NCI-H1105 (cell line): ENCODE measurements around the gene FAM184B.
"Not testable (repeated sequence)": the region's sequence is repeated elsewhere in the genome, so short reads cannot be mapped to it uniquely, and the experiment has no call there.

Experiments
- DNase-seq: peaks from one replicate; lab custom pipeline; 2025; lab: John Stamatoyannopoulos, UW

FAM184B gene

GRCh38 chr4:17681281-17682221, 99.9 kb downstream of the FAM184B start:
- DNase-seq, result no peak

GRCh38 chr4:17680559-17681280, 100.7 kb downstream of the FAM184B start:
- DNase-seq, result no peak

GRCh38 chr4:17670423-17670822, 111.0 kb downstream of the FAM184B start:
- DNase-seq, result no peak

- DNase-seq, result no peak
Measured at GRCh38 chr4:17667653-17668201, 113.7 kb downstream of the FAM184B start.

- no peak for DNase-seq
Measured at GRCh38 chr4:17667253-17667652, 114.2 kb downstream of the FAM184B start.

GRCh38 chr4:17665852-17666251, 115.6 kb downstream of the FAM184B start:
- no peak for DNase-seq

GRCh38 chr4:17665346-17665745, 116.1 kb downstream of the FAM184B start:
- no peak for DNase-seq

- no peak for DNase-seq
Measured at GRCh38 chr4:17664755-17665154, 116.7 kb downstream of the FAM184B start.

- no peak for DNase-seq
Measured at GRCh38 chr4:17662694-17663093, 118.7 kb downstream of the FAM184B start.

- not testable (repeated sequence) for DNase-seq
Measured at GRCh38 chr4:17659196-17659595, 122.2 kb downstream of the FAM184B start.

GRCh38 chr4:17657849-17658248, 123.6 kb downstream of the FAM184B start:
- no peak for DNase-seq

GRCh38 chr4:17657090-17657489, 124.3 kb downstream of the FAM184B start:
- DNase-seq, result no peak

- no peak for DNase-seq
Measured at GRCh38 chr4:17654701-17655100, 126.7 kb downstream of the FAM184B start.

- no peak for DNase-seq
Measured at GRCh38 chr4:17650406-17650805, 131.0 kb downstream of the FAM184B start.

GRCh38 chr4:17647927-17648326, 133.5 kb downstream of the FAM184B start:
- no peak for DNase-seq

GRCh38 chr4:17647176-17647806, 134.1 kb downstream of the FAM184B start:
- DNase-seq, result no peak

- no peak for DNase-seq
Measured at GRCh38 chr4:17646693-17647092, 134.7 kb downstream of the FAM184B start.

- no peak for DNase-seq
Measured at GRCh38 chr4:17642398-17642783, 139.0 kb downstream of the FAM184B start.

GRCh38 chr4:17639136-17639535, 142.3 kb downstream of the FAM184B start:
- no peak for DNase-seq

- DNase-seq, result peak; percentile 15
Measured at GRCh38 chr4:17636696-17637622, 144.5 kb downstream of the FAM184B start.

GRCh38 chr4:17636341-17636695, 145.1 kb downstream of the FAM184B start:
- DNase-seq, result no peak
